Loucy (cell line): Measurements from ENCODE around the gene GSS.

Experiments
- EZH2phosphoT487 ChIP-seq: fragments of 200-600 bp; IDR thresholded peaks from 2 replicates; pipeline ENCODE4 v1.6.1; 2018; ENCODE audit warnings: antibody characterized with exemption, mild to moderate bottlenecking, moderate library complexity, borderline replicate concordance
- TF ChIP-seq, protein P1 (sequence below): fragments of 200-600 bp; sonication (generic); conservative IDR thresholded peaks from 2 replicates; pipeline ENCODE4 v1.5.1; 2014; ENCODE audit warnings: mild to moderate bottlenecking, antibody characterized with exemption, low read length

DNA sequence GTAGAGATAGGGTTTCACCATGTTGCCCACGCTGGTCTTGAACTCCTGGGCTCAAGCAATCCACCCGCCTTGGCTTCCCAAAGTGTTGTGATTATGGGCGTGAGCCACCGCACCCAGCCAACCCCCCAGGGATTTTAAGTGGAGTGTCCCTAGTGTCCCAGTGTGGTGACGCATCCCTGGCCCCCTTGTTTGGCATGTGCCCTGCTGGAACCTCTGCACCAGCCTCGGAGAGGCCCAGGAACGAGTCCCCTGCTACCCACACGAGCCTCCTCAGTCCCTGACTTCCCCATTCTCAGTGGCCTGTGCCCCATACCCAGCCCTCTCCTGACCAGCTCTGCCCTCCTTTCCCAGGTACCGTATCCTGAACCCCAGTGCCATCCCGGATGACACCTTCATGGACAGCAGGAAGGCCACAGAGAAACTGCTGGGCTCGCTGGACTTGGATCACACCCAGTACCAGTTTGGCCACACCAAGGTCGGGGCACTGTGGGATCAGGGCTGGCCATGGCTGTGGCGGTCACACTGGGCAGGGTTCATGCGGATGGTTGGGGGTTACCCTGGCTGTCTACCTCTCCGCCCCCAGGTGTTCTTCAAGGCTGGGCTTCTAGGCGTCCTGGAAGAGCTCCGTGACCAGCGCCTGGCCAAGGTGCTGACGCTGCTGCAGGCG is 37.3 kb upstream of the GSS start:
- TF ChIP-seq, protein P1, sequence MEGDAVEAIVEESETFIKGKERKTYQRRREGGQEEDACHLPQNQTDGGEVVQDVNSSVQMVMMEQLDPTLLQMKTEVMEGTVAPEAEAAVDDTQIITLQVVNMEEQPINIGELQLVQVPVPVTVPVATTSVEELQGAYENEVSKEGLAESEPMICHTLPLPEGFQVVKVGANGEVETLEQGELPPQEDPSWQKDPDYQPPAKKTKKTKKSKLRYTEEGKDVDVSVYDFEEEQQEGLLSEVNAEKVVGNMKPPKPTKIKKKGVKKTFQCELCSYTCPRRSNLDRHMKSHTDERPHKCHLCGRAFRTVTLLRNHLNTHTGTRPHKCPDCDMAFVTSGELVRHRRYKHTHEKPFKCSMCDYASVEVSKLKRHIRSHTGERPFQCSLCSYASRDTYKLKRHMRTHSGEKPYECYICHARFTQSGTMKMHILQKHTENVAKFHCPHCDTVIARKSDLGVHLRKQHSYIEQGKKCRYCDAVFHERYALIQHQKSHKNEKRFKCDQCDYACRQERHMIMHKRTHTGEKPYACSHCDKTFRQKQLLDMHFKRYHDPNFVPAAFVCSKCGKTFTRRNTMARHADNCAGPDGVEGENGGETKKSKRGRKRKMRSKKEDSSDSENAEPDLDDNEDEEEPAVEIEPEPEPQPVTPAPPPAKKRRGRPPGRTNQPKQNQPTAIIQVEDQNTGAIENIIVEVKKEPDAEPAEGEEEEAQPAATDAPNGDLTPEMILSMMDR = no peak
- no peak for TF ChIP-seq EZH2phosphoT487
